A204.1 (cell line): ENCODE results near the gene DCAF6.
"Not testable (repeated sequence)": the region's sequence is repeated elsewhere in the genome, so short reads cannot be mapped to it uniquely, and the experiment has no call there.

Experiments used
- FAIRE-seq: peaks from 2 replicates; lab custom pipeline; 2012; peaks lifted over from hg19 to GRCh38; lab: Jason Lieb, UNC

The DCAF6 gene

DNA sequence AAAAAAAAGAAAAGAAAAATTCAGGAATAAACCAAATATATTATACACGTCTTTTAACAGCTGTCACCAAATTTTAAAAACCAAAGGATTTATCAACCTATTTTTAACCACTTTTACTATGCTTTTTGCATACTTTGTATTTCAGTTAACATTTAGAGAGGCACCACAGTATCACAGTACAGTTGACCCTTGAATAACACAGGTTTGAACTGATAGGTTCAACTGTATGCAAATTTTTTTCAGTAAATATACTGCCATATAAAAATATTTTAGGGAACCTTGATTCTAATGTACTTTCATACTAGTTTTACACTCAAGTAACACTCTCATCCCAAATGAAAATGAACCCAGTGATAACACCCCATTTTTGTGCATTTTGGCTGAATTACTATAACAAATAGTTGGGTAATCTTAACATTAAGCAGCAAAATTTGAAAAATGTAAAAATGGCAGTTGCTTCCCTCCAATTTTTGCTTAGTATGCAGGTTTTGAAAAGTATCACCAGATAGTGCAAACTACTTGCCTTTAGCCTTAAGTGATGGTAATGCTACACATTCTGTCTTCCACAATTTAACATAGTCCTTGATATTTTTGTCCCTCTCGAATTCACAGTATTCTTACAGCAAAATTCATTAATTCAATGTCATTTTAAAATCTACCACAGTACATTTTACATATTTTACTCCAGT, 11.8 kb upstream of the DCAF6 start:
- no peak for FAIRE-seq

DNA sequence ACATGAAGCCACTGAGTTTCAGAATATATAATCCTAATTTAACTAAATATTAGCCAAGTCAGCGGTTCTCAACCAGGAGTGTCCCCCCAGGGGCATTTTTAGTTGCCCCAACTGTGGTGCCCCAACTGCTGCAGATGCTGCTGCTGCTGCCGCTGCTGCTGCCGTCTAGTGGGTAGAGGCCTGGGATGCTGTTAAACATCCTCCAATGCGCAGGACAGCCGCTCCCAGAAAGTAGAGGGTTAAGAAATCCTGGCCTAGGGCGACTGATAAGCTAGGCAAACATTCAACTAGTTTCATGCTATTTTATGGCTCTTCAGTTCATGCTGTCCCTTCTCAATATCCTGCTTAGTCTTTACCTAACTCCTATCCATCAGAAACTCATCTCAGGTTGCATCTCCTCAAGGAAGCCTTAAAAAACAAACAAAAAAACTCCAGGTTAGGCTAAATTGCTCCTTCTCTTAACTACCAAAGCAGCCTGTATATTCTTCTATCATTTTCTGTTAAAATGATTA, 9.9 kb upstream of the DCAF6 start:
- no peak for FAIRE-seq

DNA sequence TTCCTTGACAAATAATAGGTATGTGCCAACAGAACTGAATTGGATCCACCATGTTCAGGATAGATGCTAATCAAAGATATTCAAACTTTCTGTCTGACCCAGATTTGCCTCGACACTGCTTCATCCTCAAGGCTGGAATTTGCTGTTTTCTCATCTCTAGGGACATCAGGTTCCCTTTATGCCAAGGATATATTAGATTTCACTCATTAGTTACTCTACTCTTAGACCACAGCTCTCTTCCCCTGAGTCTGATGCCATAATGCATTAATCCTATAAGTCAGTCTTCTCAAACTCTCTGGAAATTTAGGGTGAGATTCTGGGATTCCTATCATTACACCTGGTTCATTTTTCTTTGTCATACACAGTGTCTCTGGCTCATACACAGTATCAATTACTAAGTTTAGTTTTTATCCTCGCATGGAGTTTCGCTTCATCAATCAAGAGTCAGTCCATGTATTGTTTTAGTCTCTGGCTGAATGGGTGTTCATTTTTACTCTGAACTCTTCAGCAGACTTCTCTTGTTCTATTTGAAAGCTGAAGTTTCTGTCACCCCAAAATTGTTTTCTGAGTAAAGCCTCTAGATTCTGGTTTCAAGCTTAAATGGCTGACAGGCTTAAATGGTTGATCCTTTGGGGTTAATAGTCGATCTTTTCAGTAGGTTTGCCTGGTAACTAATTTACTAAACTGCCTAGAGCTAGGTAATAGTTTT, 9.3 kb upstream of the DCAF6 start:
- no peak for FAIRE-seq

DNA sequence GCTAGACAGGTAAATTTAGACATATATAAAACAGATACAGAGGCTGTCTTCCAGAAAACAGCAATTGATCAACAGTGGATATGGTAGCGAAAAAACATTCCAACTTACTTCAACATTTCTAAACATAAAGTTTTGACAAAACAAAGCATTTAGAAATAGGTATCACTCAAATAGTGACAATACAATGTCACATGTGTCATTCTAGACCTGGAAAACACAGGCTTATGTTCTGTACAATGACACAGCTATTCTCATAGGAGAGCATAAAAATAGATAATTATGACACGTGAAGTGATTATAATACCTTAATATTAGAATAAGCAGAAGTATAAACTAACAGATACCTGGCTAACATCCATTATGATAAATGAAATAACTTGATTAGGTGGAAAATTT, 8.0 kb upstream of the DCAF6 start:
- FAIRE-seq = no peak

DNA sequence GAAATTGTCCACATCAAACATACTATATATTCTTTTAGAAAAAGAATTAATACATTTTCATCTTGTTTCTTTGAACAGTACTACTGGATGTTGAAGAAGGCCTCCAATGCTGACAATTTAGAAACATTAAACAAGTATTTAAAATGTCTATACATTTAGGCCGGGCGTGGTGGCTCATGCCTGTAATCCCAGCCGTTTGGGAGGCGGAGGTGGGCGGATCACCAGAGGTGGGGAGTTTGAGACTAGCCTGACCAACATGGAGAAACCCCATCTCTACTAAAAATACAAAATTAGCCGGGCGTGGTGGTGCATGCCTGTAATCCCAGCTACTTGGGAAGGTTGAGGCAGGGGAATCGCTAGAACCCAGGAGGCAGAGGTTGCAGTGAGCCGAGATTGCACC, 7.6 kb upstream of the DCAF6 start:
- FAIRE-seq = not testable (repeated sequence)

DNA sequence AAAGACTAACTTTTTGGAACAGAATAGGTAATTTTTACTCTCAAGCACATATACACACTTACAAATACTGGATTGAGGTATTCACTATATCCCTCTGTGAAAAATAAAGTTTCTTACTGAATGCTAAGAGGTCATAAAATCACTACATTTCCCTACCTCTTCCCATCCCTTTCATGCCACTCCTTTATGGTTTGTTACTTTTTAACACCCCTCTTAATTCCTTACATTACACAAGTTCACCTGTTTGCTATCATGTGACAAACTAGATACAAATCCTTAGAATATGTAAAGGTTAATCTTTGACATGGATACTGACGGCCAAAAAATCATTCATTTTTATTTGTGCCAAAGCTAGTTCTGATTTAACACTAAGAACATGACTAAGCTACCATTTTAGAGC, 6.8 kb upstream of the DCAF6 start:
- no peak for FAIRE-seq

DNA sequence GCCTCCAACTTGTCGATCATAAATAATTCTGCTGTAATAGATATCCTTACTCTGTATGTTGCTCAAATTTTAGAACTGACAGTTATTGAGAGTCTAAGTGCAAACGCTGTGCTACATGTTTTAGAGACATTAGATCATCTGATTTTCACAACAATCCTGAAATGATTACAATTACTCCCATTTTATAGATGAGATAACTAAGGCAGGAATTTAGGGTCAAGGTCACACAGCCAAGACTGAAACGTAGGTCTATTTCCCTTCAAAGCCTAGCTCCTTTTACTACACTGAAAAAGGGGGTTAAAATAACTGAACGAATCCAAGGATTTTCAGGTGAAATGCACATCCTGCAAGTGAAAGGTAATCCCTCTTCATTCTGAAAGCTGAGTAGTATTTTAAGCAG, 2.7 kb upstream of the DCAF6 start:
- no peak for FAIRE-seq

DNA sequence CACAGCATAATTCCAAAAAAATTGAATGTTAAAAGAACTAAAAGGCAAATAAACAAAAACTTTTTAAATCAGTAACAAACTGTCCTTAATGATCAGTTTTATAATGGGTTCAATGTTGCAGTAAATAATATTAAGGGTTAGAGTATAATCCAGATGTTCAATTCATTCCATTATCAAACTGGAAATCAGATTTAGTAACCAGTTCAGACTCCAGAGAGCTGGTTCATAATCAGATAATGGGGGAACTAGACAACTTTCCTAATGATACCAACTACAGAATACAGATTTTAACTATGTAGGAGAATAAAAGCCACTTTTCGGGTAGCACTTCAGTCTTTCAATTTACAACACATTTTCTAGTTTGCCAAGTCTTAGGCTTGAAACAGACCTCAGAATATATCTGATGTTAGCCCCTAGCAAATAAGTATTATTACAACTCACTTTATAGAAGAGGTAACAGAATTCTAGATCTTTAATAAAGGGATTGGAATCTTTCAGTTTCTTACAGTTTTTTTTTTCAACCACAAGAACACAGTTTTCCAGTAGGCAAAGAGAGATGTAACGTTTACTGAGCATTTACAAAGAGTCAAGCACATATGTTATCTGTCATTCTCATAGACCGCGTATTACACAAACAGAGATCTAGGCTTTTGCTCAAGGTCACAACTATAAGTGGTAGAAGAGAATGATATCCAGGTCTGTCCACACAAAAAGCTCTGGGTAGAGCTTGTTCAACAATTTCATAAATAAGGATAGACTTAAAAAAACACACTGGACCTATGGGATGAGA, 1.9 kb upstream of the DCAF6 start:
- FAIRE-seq = no peak

DNA sequence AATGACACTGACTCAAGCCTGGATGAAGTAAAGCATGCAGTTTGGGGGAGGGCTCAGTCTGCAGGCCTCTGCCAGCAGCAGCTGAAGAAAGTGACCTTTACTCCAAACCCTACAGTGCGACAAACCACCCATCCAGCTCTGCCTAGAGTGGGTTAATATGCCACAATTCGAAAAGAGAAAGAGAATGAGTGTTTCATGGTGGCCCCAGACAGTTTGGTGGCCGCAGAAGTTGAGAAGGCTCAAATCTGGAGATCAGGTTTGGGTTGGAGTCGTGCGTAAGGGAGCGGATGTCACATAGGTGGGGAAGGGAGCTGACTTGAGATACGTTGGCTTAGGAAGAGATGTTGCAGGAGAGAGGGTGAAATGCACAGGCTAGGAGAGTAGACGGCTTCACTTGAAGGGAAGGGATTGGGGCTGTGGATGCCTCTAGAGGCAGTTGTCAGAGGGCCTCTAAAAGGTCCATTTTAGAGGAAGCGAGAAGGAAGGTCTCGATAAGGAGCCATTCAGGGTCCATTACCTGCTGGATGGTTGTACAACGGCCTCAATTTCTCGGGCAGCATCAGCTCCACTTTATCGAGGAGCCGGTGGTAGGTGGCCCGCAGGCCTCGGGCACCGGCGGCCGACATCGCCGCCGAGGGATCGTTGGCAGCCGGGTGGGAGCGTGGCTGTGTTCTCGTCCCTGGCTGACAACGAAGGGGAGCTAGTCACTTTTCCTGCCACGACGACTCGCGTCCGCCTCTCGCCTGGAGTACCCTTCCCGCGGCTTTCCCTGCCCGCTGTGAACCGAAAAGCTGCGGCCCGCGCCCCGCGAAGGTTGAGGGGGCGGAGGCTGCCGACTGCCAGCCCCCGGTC, 1.0 kb upstream of the DCAF6 start:
- FAIRE-seq = no peak

DNA sequence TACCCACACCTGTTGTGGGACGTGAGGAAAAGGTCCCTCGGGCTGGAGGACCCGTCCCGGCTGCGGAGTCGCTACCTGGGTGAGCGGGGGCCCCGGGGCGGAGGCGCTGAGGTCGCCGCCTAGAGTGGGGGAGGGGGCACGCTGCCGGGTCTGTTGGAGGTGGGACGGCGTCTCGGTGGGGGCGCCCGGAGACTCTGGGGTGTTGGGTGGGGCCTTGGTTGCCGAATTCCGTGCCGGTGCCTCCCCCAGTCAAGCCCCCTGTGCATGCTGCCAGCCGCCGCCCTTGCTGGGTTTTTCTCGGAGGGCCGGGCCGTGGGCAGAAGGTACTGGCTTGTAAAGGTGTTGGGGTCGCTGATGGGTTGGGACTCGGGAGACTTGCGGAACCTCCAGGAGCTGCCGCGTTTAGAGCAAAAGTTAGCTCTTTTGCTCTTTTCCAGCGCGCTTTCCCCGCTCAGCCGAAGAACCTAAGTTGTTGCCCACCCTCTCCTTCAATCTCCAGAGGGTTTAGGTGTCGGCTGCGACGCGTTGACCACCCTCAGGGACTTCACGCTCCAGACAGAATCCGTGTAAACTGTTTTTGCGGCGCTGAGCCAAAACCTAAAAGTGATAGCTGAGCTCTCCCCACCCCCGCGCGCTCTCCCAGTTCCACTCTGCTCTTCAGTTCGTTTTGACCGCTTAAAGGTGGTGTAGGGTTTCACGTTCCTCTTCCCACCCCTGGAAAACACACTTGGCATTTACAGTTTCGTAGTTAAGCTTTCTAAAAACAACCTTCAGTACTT, 636 bp downstream of the DCAF6 start, which contains the start of gene MPC2:
TSS of gene MPC2 (minus strand) at position 143 of the 779 bp plus-strand sequence. CDS start 1,231 bp downstream, outside the sequence.
- FAIRE-seq = no peak

DNA sequence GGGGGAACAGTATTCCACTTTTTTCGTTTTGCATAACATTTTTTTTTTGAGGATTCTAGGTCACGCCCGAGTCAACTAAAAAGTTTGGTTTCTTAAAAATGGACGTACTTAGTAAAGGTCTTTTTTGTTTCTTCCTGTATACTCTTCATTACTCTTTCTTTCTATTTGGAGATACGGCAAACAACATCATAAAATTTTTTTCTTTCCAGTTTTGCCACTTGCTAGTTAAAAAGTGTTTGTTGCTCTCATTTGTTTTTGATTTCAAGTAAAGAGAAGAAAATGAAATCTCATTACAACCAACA, 1.2 kb downstream of the DCAF6 start:
- FAIRE-seq = no peak

DNA sequence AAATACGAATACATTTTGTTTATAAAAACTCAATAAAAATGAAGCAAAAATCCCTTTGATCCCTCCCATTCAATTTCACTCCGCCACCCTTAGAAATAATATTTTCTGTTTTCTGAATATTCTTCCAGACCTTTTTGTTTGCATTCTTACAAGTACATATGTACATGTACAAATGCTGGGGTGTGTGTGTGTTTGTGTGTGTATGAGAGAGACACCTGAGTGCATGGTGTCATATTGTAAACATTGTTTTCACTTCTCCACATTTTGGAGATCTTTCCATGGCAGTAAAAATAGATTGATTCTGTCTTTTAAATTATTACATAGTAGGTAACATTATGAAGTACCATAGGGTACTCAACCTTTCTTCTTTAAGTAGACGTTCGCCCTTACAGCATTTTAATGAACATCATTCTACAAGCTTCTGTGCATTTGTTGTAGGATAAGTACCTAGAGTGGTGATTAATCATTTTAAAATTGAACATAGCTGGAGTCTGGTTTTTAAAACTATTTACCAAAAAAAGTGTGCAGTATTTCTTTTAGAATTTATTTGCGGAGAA, 1.7 kb downstream of the DCAF6 start:
- no peak for FAIRE-seq

DNA sequence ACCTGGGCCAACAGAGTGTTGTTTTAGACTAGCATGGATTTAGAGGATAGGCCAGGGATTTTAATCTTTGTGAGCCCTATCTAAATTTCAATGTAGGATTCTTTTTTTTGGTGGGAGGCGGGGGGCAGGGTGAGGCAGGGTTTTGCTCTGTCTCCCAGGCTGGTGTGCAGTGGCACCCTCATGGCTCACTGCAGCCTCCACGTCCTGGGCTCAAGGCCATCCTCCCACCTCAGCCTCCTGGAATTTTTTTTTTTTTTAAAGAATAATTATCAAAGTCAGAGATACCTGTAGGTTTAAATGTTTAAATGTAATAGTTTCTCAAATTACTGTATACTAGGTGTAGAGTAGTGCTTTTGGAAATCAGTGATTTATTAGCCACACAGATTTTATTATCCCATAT, 3.8 kb downstream of the DCAF6 start:
- no peak for FAIRE-seq

DNA sequence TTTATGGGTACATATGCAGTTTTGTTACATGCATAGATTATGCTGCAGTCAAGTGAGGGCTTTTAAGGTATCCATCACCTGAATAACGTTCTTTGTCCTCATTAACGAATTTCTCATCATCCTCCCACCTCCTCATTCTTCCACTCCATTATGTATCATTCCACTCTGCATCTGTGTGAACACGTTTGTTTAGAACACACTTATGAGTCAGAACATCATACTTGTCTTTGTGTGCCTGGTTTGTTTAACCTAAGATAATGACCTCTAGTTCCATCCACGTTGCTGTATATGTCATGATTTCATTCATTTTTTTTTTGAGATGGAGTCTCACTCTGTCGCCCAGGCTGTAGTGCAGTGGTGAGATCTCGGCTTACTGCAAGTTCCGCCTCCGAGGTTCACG, 7.1 kb downstream of the DCAF6 start:
- no peak for FAIRE-seq

DNA sequence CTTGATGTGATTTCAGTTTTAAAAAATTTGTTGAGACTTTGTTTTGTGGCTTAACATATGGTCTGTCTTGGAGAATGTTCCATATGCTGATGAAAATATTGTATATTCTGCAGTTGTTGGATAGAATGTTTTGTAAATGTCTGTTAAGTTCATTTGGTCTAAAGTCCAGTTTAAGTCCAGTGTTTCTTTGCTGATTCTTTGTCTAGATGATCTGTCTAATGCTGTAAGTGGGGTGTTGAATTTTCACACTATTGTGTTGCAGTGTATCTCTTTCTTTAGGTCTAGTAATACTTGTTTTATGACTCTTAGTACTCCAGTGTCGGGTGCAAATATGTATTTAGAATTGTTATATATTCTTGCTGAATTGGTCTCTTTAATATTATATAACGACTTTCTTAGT, 11.2 kb downstream of the DCAF6 start:
- no peak for FAIRE-seq

DNA sequence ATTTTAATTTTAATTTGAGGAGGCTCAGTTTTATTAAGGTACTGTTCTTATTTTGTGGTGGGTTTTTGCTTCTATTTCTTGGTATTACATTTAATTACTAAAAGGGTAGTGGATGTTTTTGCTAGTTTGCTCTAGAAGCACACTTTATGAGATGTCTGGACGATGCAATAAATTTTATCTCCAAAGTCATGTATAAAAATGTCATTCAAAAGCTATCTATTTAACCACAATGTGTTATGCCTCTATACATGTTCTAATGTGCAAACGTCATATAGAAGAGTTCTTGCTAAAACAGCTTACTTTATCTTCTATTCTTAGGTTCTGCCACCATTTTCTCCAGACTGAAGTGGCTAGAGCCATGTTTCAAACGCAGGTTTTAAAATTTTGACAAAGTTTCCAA, 13.3 kb downstream of the DCAF6 start:
- FAIRE-seq = no peak

DNA sequence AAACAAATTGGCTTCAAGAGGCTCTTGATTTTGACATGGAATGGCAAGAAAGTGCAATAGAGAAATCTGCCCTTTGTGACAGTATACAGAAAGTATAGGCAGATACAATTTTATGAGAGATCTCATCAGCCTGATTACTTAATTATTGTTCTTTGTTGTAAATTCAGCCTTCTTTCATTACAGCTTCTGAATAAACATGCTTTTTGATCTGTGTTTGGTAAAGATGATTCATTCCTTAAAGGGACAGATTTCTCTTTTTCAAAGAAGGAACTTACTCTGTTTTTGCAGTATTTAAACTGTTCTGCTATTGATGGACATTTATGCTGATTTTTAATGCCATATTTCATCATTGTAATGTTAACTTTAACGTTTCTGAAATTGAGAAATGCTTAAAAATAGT, 14.1 kb downstream of the DCAF6 start:
- no peak for FAIRE-seq

DNA sequence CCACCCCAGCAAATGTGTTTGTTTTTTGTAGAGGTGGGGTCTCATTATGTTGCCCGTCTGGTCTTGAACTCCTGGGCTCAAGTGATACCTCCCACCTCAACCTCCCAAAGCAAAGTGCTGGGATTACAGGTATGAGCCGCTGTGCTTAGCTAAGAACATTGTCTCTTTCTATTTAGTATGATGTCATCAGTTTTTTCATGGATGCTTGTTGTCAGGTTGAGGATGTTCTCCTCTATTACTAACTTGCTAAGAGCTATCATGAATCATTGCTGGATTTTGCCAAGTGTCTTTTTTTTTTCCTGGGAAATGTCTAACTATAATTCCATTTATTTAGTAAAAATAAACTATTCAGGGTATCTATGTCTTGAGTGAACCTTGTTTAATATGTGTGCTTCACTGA, 19.4 kb downstream of the DCAF6 start:
- no peak for FAIRE-seq

DNA sequence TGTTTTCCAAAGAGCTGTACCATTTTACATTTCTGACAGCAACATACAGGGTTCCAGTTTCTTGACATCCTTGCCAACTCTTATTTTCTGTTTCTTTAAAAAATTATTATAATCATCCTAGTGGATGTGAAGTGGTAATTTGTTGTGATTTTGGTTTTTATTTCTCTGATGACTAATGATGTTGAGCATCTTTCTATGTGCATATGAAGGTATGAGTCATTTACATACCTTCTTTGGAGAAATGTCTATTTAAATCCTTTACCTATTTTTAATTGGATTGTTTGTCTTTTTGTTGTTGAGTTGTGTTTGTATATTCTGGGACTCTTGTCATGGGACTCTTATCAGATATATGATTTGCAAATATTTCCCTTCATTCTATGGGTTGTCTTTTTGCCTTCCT, 21.2 kb downstream of the DCAF6 start:
- FAIRE-seq = peak; percentile 68

DNA sequence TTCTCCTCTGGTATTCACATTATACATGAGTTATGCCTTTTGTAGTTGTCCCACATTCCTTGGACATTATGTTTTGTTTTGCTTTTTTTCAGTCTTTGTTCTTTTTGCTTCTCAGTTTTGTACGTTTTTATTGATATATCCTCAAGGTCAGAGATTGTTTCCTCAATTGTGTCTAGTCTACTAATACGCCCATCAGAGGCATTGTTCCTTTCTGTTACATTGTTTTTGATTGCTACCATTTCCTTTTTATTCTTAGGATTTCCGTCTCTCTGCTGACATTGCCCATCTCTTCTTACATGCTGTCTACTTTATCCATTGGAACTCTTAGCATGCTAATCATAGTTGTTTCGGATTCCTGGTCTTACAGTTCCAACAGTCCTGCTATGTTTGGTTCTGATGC, 28.2 kb downstream of the DCAF6 start:
- no peak for FAIRE-seq

DNA sequence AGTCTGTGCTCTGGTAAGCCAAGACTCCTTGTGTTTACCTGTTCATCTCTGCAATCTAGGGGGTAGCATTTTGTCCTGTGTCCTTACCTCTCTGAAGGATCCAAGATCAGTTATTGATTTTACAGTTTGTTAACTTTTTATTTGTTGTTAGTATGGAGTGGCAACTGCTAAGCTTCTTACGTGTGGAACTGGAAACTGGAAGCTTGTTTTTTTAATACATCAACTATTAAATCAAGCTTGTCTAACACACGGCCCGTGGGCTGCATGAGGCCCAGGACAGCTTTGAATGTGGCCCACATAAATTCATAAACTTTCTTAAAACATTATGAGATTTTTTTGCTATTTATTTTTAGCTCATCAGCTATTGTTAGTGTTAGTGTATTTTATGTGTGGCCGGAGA, 29.6 kb downstream of the DCAF6 start:
- FAIRE-seq = no peak
